Left ventricle myocardium inferior (tissue), 1 donor: ENCODE data around the gene ZDHHC14. TPM values are rescaled to one million over a fixed set of nuclear protein-coding genes. Genes with fewer than 3 reads are reported as not detected.
"Not testable (repeated sequence)": the region's sequence is repeated elsewhere in the genome, so short reads cannot be mapped to it uniquely, and the experiment has no call there.

Experiments used
- DNase-seq: peaks from one replicate; pipeline ENCODE4 v3.0.0-alpha.2; 2020
- H3K27ac ChIP-seq: fragments of 200-600 bp; replicated peaks from 2 replicates; pipeline ENCODE4 v1.8.0; 2021
- H3K27me3 ChIP-seq: fragments of 200-600 bp; 2 replicates; pipeline ENCODE4 v1.8.0; 2021; ENCODE audit warnings: low read depth
- H3K36me3 ChIP-seq: fragments of 200-600 bp; 2 replicates; pipeline ENCODE4 v1.8.0; 2021
- H3K4me1 ChIP-seq: fragments of 200-600 bp; 2 replicates; pipeline ENCODE4 v1.8.0; 2021
- H3K4me3 ChIP-seq: fragments of 200-600 bp; 2 replicates; pipeline ENCODE4 v1.8.0; 2021; ENCODE audit warnings: mild to moderate bottlenecking, moderate library complexity
- H3K9me3 ChIP-seq: fragments of 200-600 bp; replicated peaks from 2 replicates; pipeline ENCODE4 v1.8.0; 2021
- intact Hi-C: fragments of 100-400 bp; cut with micrococcal nuclease; formaldehyde crosslinking; loops from one replicate; pipeline ENCODE4 v1.11.0; 2022
- total RNA-seq: library from RNA; stranded (reverse); fragmentation: NEBNext Ultra II Directional; extraction: Animal tissue kit (Norgen Biotek cat#: 25700); gene quantifications from one replicate; pipeline ENCODE4 v1.2.1, GENCODE V29; 2021
- TF ChIP-seq, protein P1 (sequence below): fragments of 200-600 bp; IDR thresholded peaks from 2 replicates; pipeline ENCODE4 v1.8.0; 2021; ENCODE audit warnings: antibody characterized with exemption, mild to moderate bottlenecking, borderline replicate concordance
- donor health status: DM: no; HTN: yes; CAD: no; lungs with severe emphysema.

Gene ZDHHC14
- total RNA-seq, 1 donor from 2014 or later = 10.0 TPM

DNA sequence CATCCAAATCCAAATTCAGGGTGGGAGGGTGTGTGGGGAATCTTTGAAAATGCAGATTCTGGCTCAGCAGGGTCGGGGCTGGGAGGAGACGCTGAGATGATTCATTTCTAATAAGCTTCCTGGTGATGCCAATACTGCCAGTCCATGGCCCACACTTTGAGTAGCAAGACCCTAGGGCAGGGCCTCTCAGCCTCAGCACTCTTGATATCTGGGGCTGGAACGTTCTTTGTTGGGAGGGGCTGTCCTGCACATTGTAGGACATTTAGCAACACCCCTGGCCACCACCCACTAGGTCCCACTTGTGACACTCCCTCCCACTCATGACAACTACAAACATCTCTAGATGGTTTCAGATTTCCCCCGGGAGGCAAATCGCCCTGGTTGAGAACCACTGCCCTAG is 191.0 kb downstream of the ZDHHC14 start:
- intact Hi-C loops = loop anchor here (10.0 kb wide), 1 partner anchor 187 kb away; the partner anchor contains the start of gene ZDHHC14
- Histone ChIP-seq H3K27ac (no peak overlapping the region), H3K4me3 (no peak overlapping the region), H3K36me3 (no peaks in the 10 kb centered on the region), H3K4me1 (peaks cover 5% of the 10 kb centered on the region), H3K27me3 (no peaks in the 10 kb centered on the region), H3K9me3 (peaks cover 8% of the 10 kb centered on the region)
- no peak for DNase-seq
- TF ChIP-seq, protein P1, sequence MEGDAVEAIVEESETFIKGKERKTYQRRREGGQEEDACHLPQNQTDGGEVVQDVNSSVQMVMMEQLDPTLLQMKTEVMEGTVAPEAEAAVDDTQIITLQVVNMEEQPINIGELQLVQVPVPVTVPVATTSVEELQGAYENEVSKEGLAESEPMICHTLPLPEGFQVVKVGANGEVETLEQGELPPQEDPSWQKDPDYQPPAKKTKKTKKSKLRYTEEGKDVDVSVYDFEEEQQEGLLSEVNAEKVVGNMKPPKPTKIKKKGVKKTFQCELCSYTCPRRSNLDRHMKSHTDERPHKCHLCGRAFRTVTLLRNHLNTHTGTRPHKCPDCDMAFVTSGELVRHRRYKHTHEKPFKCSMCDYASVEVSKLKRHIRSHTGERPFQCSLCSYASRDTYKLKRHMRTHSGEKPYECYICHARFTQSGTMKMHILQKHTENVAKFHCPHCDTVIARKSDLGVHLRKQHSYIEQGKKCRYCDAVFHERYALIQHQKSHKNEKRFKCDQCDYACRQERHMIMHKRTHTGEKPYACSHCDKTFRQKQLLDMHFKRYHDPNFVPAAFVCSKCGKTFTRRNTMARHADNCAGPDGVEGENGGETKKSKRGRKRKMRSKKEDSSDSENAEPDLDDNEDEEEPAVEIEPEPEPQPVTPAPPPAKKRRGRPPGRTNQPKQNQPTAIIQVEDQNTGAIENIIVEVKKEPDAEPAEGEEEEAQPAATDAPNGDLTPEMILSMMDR = no peak

DNA sequence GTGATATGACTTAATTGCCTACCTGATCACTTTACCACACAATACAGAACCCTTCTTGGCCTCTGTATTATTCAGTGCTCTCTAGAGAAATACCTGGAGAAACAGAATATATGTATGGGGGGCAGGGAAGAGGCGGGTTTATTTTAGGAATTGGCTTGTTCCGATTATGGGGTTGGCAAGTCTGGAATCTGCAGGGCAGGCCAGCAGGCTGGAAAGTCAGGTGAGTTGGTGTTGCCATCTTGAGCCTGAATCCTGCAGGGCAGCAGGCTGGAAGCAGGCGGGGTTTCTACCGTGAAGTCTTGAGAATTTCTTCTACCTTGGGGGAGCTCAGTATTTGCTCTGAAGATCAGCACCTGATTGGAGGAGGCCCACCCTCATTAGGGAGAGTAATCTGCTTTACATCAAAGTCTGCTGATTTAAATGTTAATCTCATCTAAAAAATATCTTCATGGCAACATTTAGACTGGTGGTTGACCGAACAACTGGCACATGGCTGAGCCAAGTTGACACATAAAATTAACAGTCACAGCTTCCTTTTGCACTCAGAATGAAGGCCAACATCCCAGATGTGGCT is 193.9 kb downstream of the ZDHHC14 start:
- DNase-seq = no peak
- Histone ChIP-seq H3K36me3 (no peaks in the 10 kb centered on the region), H3K9me3 (peaks cover 12% of the 10 kb centered on the region), H3K4me3 (no peak overlapping the region), H3K4me1 (peaks cover 13% of the 10 kb centered on the region), H3K27ac (no peak overlapping the region), H3K27me3 (no peaks in the 10 kb centered on the region)
- intact Hi-C loops = loop anchor here (10.0 kb wide), 1 partner anchor 190 kb away; the partner anchor contains the start of gene ZDHHC14
- TF ChIP-seq, protein P1 = no peak

DNA sequence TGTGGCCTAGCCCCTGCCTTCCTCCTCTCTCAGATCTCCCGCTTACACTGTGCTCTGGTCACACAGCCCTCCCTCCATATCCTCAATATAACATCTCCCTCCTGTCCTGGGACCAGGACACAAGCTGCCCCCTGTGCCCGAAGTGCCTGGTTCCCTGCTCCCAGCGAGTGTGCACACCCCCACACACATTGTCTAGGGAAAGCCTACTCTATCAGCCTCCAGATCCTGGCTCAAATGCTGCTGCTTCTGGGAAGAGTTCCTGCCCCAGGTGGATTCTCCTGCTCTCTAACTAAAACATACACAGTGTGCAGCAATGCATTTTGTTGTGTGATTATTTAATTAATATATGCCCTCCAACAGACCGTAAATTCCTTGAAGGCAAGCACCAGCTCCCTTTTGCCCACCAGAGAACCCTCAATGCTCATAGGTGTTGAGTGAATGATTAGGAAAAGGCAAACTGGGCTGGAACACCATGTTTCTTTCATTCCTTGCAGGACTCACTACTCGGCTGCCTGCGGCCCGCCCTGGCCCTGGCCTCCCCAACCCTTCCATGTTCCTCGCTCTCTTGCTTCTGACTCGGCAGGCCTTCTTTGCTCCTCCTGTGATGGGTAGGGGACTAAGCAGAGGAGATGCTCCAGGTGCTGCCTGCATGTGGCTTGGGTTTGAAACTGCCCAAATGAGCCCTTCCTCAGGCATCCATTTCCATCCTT is 194.6 kb downstream of the ZDHHC14 start:
- intact Hi-C loops = loop anchor here (10.0 kb wide), 1 partner anchor 191 kb away; the partner anchor contains the start of gene ZDHHC14
- H3K27ac ChIP-seq = no peak overlapping the region

DNA sequence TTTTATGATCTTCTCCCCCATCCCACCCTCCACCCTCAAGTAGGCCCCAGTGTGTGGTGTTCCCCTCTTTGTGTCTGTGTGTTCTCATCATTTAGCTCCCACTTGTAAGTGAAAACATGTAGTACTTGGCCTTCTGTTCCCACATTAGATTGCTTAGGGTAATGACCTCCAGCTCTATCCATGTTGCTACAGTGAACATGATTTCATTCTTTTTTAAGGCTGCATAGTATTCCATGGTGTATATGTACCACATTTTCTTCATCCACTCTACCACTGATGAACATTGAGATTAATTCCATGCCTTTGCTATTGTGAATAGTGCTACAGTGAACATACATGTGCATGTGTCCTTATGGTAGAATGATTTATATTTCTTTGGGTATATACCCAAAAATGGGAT is 196.0 kb downstream of the ZDHHC14 start:
- Histone ChIP-seq H3K9me3 (peaks cover 12% of the 10 kb centered on the region), H3K4me1 (peaks cover 18% of the 10 kb centered on the region)
- not testable (repeated sequence) for H3K36me3 ChIP-seq, H3K4me3 ChIP-seq, H3K27me3 ChIP-seq, H3K27ac ChIP-seq, DNase-seq
- intact Hi-C loops = loop anchor here (10.0 kb wide), 1 partner anchor 192 kb away; the partner anchor contains the start of gene ZDHHC14

More for the DNA sequence above, 194.6 kb downstream of the ZDHHC14 start:
- no peak for DNase-seq
- peaks cover 18% of the 10 kb centered on the region for H3K4me1 ChIP-seq
- TF ChIP-seq, protein P1 = no peak
- no peaks in the 10 kb centered on the region for H3K27me3 ChIP-seq
- no peaks in the 10 kb centered on the region for H3K36me3 ChIP-seq
- no peak overlapping the region for H3K4me3 ChIP-seq
- peaks cover 12% of the 10 kb centered on the region for H3K9me3 ChIP-seq

DNA sequence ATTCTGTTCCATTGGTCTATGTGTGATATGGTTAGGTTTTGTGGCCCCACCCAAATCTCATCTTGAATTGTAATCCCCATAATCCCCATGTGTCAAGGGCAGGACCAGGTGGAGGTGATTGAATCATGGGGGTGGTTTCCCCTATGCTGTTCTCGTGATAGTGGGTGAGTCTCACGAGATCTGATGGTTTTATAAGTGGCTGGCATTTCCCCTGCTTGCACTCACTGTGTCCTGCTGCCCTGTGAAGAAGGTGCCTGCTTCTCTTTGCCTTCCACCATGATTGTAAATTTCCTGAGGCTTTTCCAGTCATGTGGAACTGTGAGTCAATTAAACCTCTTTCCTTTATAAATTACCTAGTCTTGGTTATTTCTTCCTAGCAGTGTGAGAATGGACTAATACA is 197.5 kb downstream of the ZDHHC14 start:
- not testable (repeated sequence) for H3K27ac ChIP-seq, DNase-seq, H3K36me3 ChIP-seq, H3K4me3 ChIP-seq, H3K27me3 ChIP-seq
- Histone ChIP-seq H3K9me3 (peaks cover 12% of the 10 kb centered on the region), H3K4me1 (peaks cover 18% of the 10 kb centered on the region)
- intact Hi-C loops = loop anchor here (10.0 kb wide), 1 partner anchor 194 kb away; the partner anchor contains the start of gene ZDHHC14

DNA sequence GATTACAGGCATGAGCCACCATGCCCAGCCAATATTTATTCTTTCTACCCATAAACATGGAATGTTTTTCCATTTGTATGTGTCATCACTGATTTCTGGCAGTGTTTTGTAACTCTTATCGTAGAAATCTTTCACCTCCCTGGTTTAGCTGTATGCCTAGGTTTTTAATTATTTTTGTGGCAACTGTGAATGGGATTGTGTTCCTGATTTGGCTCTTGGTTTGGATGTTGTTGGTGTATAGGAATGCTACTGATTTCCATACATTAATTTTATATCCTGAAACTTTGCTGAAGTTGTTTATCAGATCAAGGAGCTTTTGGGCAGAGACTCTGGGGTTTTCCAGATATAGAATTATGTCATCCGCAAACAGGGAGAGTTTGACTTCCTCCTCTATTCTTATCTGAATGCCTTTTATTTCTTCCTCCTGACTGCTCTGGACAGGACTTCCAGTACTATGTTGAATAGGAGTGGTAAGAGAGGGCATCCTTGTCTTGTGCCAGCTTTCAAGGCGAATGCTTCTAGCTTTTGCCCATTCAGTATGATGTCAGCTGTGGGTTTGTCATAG is 198.6 kb downstream of the ZDHHC14 start:
- Histone ChIP-seq H3K36me3 (no peaks in the 10 kb centered on the region), H3K4me1 (peaks cover 18% of the 10 kb centered on the region), H3K4me3 (no peak overlapping the region), H3K9me3 (peaks cover 12% of the 10 kb centered on the region), H3K27ac (peak overlapping the region; percentile 43), H3K27me3 (no peaks in the 10 kb centered on the region)
- TF ChIP-seq, protein P1 = no peak
- DNase-seq = no peak
- intact Hi-C loops = loop anchor here (10.0 kb wide), 1 partner anchor 195 kb away; the partner anchor contains the start of gene ZDHHC14
